GM18520 (cell line): ENCODE data around the gene LDLRAD4.

ENCODE experiments used
- ATAC-seq: cut with Tn5 transposase; IDR thresholded peaks from one replicate; pipeline ENCODE4 v1.9.1; 2021; ENCODE audit not compliant: unreplicated experiment

LDLRAD4 gene

GRCh38 chr18:13399511-13399910 lies 181.0 kb downstream of the LDLRAD4 start:
- ATAC-seq, result no peak

- ATAC-seq, result no peak
Measured at GRCh38 chr18:13400636-13401315, 182.2 kb downstream of the LDLRAD4 start.

- ATAC-seq, result no peak
Measured at GRCh38 chr18:13401404-13401803, 182.8 kb downstream of the LDLRAD4 start.

- no peak for ATAC-seq
Measured at GRCh38 chr18:13401826-13402225, 183.3 kb downstream of the LDLRAD4 start.

GRCh38 chr18:13403786-13404549 lies 185.4 kb downstream of the LDLRAD4 start:
- ATAC-seq, result no peak

- ATAC-seq, result no peak
Measured at GRCh38 chr18:13405305-13406038, 186.9 kb downstream of the LDLRAD4 start.

GRCh38 chr18:13406049-13406615 lies 187.6 kb downstream of the LDLRAD4 start:
- ATAC-seq, result no peak

GRCh38 chr18:13406736-13407135 lies 188.2 kb downstream of the LDLRAD4 start:
- ATAC-seq, result no peak

GRCh38 chr18:13407484-13407883 lies 188.9 kb downstream of the LDLRAD4 start:
- no peak for ATAC-seq

- ATAC-seq, result no peak
Measured at GRCh38 chr18:13409026-13409425, 190.5 kb downstream of the LDLRAD4 start.

- no peak for ATAC-seq
Measured at GRCh38 chr18:13409997-13410396, 191.4 kb downstream of the LDLRAD4 start.

GRCh38 chr18:13410471-13410870 lies 191.9 kb downstream of the LDLRAD4 start:
- no peak for ATAC-seq

- ATAC-seq, result no peak
Measured at GRCh38 chr18:13412017-13412416, 193.5 kb downstream of the LDLRAD4 start.

GRCh38 chr18:13412901-13413300 lies 194.3 kb downstream of the LDLRAD4 start:
- ATAC-seq, result no peak

- ATAC-seq, result no peak
Measured at GRCh38 chr18:13414102-13414501, 195.5 kb downstream of the LDLRAD4 start.

- no peak for ATAC-seq
Measured at GRCh38 chr18:13414521-13414920, 196.0 kb downstream of the LDLRAD4 start.

GRCh38 chr18:13415736-13416135 lies 197.2 kb downstream of the LDLRAD4 start:
- no peak for ATAC-seq

GRCh38 chr18:13416208-13416607 lies 197.6 kb downstream of the LDLRAD4 start:
- ATAC-seq, result no peak

- ATAC-seq, result no peak
Measured at GRCh38 chr18:13416848-13417247, 198.3 kb downstream of the LDLRAD4 start.

- ATAC-seq, result no peak
Measured at GRCh38 chr18:13418013-13418710, 199.6 kb downstream of the LDLRAD4 start.
